Activated naive CD8-positive, alpha-beta T cell treated with anti-CD3 and anti-CD28 coated beads, Interleukin-2, amount 50 U/mL, for 24 hours (primary cell): ENCODE data around the gene ZNF485.
"Not testable (repeated sequence)": the region's sequence is repeated elsewhere in the genome, so short reads cannot be mapped to it uniquely, and the experiment has no call there.

Experiments
- ATAC-seq: fragments of 150-1000 bp; cut with Tn5 transposase; one replicate; pipeline ENCODE4 v1.10.0; 2021
- DNase-seq: peaks from one replicate; pipeline ENCODE4 v3.0.0; 2021
- H3K27ac Mint-ChIP-seq: one replicate; pipeline ENCODE4 v1.8.0; 2021; ENCODE audit warnings: mild to moderate bottlenecking, mixed read lengths
- H3K27me3 Mint-ChIP-seq: one replicate; pipeline ENCODE4 v1.8.0; 2021; ENCODE audit warnings: mixed read lengths
- H3K36me3 Mint-ChIP-seq: one replicate; pipeline ENCODE4 v1.8.0; 2021; ENCODE audit warnings: low read depth, mixed read lengths
- H3K4me1 Mint-ChIP-seq: one replicate; pipeline ENCODE4 v1.8.0; 2021; ENCODE audit warnings: mixed read lengths
- H3K4me3 Mint-ChIP-seq: one replicate; pipeline ENCODE4 v1.8.0; 2021; ENCODE audit warnings: mild to moderate bottlenecking, moderate library complexity, mixed read lengths
- H3K9me3 Mint-ChIP-seq: one replicate; pipeline ENCODE4 v1.8.0; 2021; ENCODE audit warnings: mixed read lengths

The ZNF485 gene

GRCh38 chr10:43606323-43607198, at the start of gene ZNF485:
Gene ZNF485, plus strand, starts transcription at chr10:43606438. Its CDS starts 613 bp downstream, at chr10:43607051.
- Mint-ChIP-seq H3K27ac (peak within 1 kb of the TSS; percentile 84), H3K4me1 (peaks cover 38% of the 10 kb centered on the region), H3K36me3 (peaks cover 45% of the 10 kb centered on the region), H3K4me3 (peak within 1 kb of the TSS; percentile 83), H3K27me3 (no peaks in the 10 kb centered on the region), H3K9me3 (peaks cover 17% of the 10 kb centered on the region)
- DNase-seq (peak; percentile 78), ATAC-seq (peak; percentile 91)

GRCh38 chr10:43557214-43557613, 49.0 kb upstream of the ZNF485 start:
- ATAC-seq (no peak), DNase-seq (no peak)
- no peak overlapping the region for H3K27ac Mint-ChIP-seq
- H3K36me3 Mint-ChIP-seq, result peaks cover 78% of the 10 kb centered on the region
- peaks cover 78% of the 10 kb centered on the region for H3K9me3 Mint-ChIP-seq
- H3K4me3 Mint-ChIP-seq, result no peak overlapping the region
- H3K4me1 Mint-ChIP-seq, result no peaks in the 10 kb centered on the region
- H3K27me3 Mint-ChIP-seq, result no peaks in the 10 kb centered on the region

GRCh38 chr10:43569681-43570080, 36.6 kb upstream of the ZNF485 start:
- H3K4me1 Mint-ChIP-seq, result peaks cover 30% of the 10 kb centered on the region
- no peaks in the 10 kb centered on the region for H3K27me3 Mint-ChIP-seq
- peaks cover 59% of the 10 kb centered on the region for H3K36me3 Mint-ChIP-seq
- no peak overlapping the region for H3K4me3 Mint-ChIP-seq
- DNase-seq (no peak), ATAC-seq (no peak)
- H3K9me3 Mint-ChIP-seq, result peaks cover 12% of the 10 kb centered on the region
- no peak overlapping the region for H3K27ac Mint-ChIP-seq

- Mint-ChIP-seq H3K36me3 (peaks cover 60% of the 10 kb centered on the region), H3K27me3 (no peaks in the 10 kb centered on the region), H3K9me3 (peaks cover 25% of the 10 kb centered on the region), H3K27ac (no peak overlapping the region), H3K4me3 (no peak overlapping the region), H3K4me1 (peaks cover 43% of the 10 kb centered on the region)
- ATAC-seq, result no peak
- DNase-seq, result no peak
Measured at GRCh38 chr10:43570971-43571370, 35.3 kb upstream of the ZNF485 start.

- H3K9me3 Mint-ChIP-seq, result peaks cover 48% of the 10 kb centered on the region
- no peaks in the 10 kb centered on the region for H3K27me3 Mint-ChIP-seq
- peaks cover 51% of the 10 kb centered on the region for H3K4me1 Mint-ChIP-seq
- H3K4me3 Mint-ChIP-seq, result peak overlapping the region; percentile 74
- DNase-seq (no peak), ATAC-seq (no peak)
- H3K27ac Mint-ChIP-seq, result peak overlapping the region; percentile 71
- H3K36me3 Mint-ChIP-seq, result peaks cover 49% of the 10 kb centered on the region
Measured at GRCh38 chr10:43573250-43574000, 32.8 kb upstream of the ZNF485 start.

- H3K27me3 Mint-ChIP-seq, result no peaks in the 10 kb centered on the region
- DNase-seq (peak; percentile 87), ATAC-seq (peak; percentile 96)
- peaks cover 49% of the 10 kb centered on the region for H3K36me3 Mint-ChIP-seq
- peak within 1 kb of the TSS; percentile 71 for H3K27ac Mint-ChIP-seq
- peak within 1 kb of the TSS; percentile 74 for H3K4me3 Mint-ChIP-seq
- H3K4me1 Mint-ChIP-seq, result peaks cover 51% of the 10 kb centered on the region
- peaks cover 50% of the 10 kb centered on the region for H3K9me3 Mint-ChIP-seq
Measured at GRCh38 chr10:43574001-43574892, 32.0 kb upstream of the ZNF485 start, which contains the start of gene ZNF239. Gene ZNF239, minus strand, starts transcription at chr10:43574616. Its CDS starts 16,537 bp downstream, at chr10:43558079.

GRCh38 chr10:43574906-43575305, 31.3 kb upstream of the ZNF485 start:
- Mint-ChIP-seq H3K36me3 (peaks cover 49% of the 10 kb centered on the region), H3K9me3 (peaks cover 50% of the 10 kb centered on the region), H3K4me3 (peak overlapping the region; percentile 73), H3K27ac (peak overlapping the region; percentile 71), H3K27me3 (no peaks in the 10 kb centered on the region), H3K4me1 (peaks cover 51% of the 10 kb centered on the region)
- DNase-seq, result no peak
- no peak for ATAC-seq

GRCh38 chr10:43576062-43576461, 30.2 kb upstream of the ZNF485 start:
- ATAC-seq, result no peak

GRCh38 chr10:43576580-43576979, 29.7 kb upstream of the ZNF485 start:
- peaks cover 50% of the 10 kb centered on the region for H3K9me3 Mint-ChIP-seq
- peaks cover 44% of the 10 kb centered on the region for H3K4me1 Mint-ChIP-seq
- no peaks in the 10 kb centered on the region for H3K27me3 Mint-ChIP-seq
- no peak overlapping the region for H3K27ac Mint-ChIP-seq
- peaks cover 40% of the 10 kb centered on the region for H3K36me3 Mint-ChIP-seq
- no peak overlapping the region for H3K4me3 Mint-ChIP-seq
- no peak for DNase-seq
- ATAC-seq, result no peak

More at GRCh38 chr10:43576062-43576461, 30.2 kb upstream of the ZNF485 start:
- DNase-seq, result no peak
- H3K4me3 Mint-ChIP-seq, result peak overlapping the region; percentile 7
- peaks cover 50% of the 10 kb centered on the region for H3K9me3 Mint-ChIP-seq
- H3K4me1 Mint-ChIP-seq, result peaks cover 49% of the 10 kb centered on the region
- peaks cover 42% of the 10 kb centered on the region for H3K36me3 Mint-ChIP-seq
- no peaks in the 10 kb centered on the region for H3K27me3 Mint-ChIP-seq
- H3K27ac Mint-ChIP-seq, result no peak overlapping the region

GRCh38 chr10:43584051-43584450, 22.2 kb upstream of the ZNF485 start:
- H3K36me3 Mint-ChIP-seq, result no peaks in the 10 kb centered on the region

GRCh38 chr10:43585046-43585445, 21.2 kb upstream of the ZNF485 start:
- DNase-seq (no peak), ATAC-seq (no peak)
- H3K9me3 Mint-ChIP-seq, result peaks cover 4% of the 10 kb centered on the region
- H3K27me3 Mint-ChIP-seq, result peaks cover 3% of the 10 kb centered on the region
- no peak overlapping the region for H3K27ac Mint-ChIP-seq
- no peak overlapping the region for H3K4me3 Mint-ChIP-seq
- peaks cover 8% of the 10 kb centered on the region for H3K4me1 Mint-ChIP-seq
- no peaks in the 10 kb centered on the region for H3K36me3 Mint-ChIP-seq

More at GRCh38 chr10:43584051-43584450, 22.2 kb upstream of the ZNF485 start:
- Mint-ChIP-seq H3K27ac (no peak overlapping the region), H3K9me3 (peaks cover 4% of the 10 kb centered on the region), H3K4me3 (no peak overlapping the region), H3K4me1 (peaks cover 8% of the 10 kb centered on the region), H3K27me3 (no peaks in the 10 kb centered on the region)
- ATAC-seq (no peak), DNase-seq (no peak)

- H3K27ac Mint-ChIP-seq, result no peak overlapping the region
- H3K36me3 Mint-ChIP-seq, result no peaks in the 10 kb centered on the region
- H3K4me3 Mint-ChIP-seq, result no peak overlapping the region
- ATAC-seq, result no peak
- DNase-seq, result no peak
- H3K27me3 Mint-ChIP-seq, result peaks cover 3% of the 10 kb centered on the region
- peaks cover 3% of the 10 kb centered on the region for H3K9me3 Mint-ChIP-seq
- peaks cover 8% of the 10 kb centered on the region for H3K4me1 Mint-ChIP-seq
Measured at GRCh38 chr10:43585981-43586729, 20.1 kb upstream of the ZNF485 start.

GRCh38 chr10:43586730-43587115, 19.5 kb upstream of the ZNF485 start:
- not testable (repeated sequence) for H3K27ac Mint-ChIP-seq

More at GRCh38 chr10:43586730-43587115, 19.5 kb upstream of the ZNF485 start:
- ATAC-seq, H3K4me3 Mint-ChIP-seq, H3K4me1 Mint-ChIP-seq, DNase-seq, H3K9me3 Mint-ChIP-seq, H3K27me3 Mint-ChIP-seq, H3K36me3 Mint-ChIP-seq: not testable (repeated sequence)
